ENCODE results near the gene DECR2. TPM values are rescaled to one million over a fixed set of nuclear protein-coding genes. Genes with fewer than 3 reads are reported as not detected.

Gene DECR2
- total RNA-seq, 4 donors from 2014 or later, result 10.6 to 106 (median 31.9) TPM

- DNase-seq, result no peak
- peak within 1 kb of the TSS; percentile 34 to 74 for H3K4me3 ChIP-seq
- no peaks in the 10 kb centered on the region for H3K9me3 ChIP-seq
- H3K27me3 ChIP-seq, result no peaks in the 10 kb centered on the region
- no peaks in the 10 kb centered on the region for H3K36me3 ChIP-seq
- intact Hi-C loops (cut with DNase I; ENCODE audit: low total_unique reads), result no loop called here
- H3K4me1 ChIP-seq, result peaks cover 2% of the 10 kb centered on the region in 2 donors
- peak within 1 kb of the TSS; percentile 89 to 91 for H3K27ac ChIP-seq
- TF ChIP-seq CTCF (IDR thresholded peaks at IDR 0.05) (peak in 1 of 4 experiments; percentile 17), POLR2A (IDR thresholded peaks at IDR 0.05) (peak in 1 of 2 donors; percentile 42)
Observed at GRCh38 chr16:397135-397661, 4.5 kb upstream of the DECR2 start, which contains the start of gene NME4. Gene NME4, plus strand, starts transcription at chr16:397199. Its CDS starts 24 bp downstream, at chr16:397223.

GRCh38 chr16:397736-398332, 3.9 kb upstream of the DECR2 start:
- intact Hi-C loops (cut with DNase I; ENCODE audit: low total_unique reads), result no loop called here

GRCh38 chr16:398561-399339, 2.9 kb upstream of the DECR2 start:
- Histone ChIP-seq H3K27me3 (no peaks in the 10 kb centered on the region), H3K27ac (peak overlapping the region in 1 of 2 donors; percentile 91), H3K4me3 (no peak overlapping the region), H3K36me3 (no peaks in the 10 kb centered on the region), H3K9me3 (no peaks in the 10 kb centered on the region), H3K4me1 (peaks cover 2% of the 10 kb centered on the region in 2 donors)
- intact Hi-C loops (cut with DNase I; ENCODE audit: low total_unique reads), result no loop called here
- no peak for DNase-seq
- TF ChIP-seq CTCF (IDR thresholded peaks at IDR 0.05) (no peak), POLR2A (IDR thresholded peaks at IDR 0.05) (no peak)

More at GRCh38 chr16:397736-398332, 3.9 kb upstream of the DECR2 start:
- Histone ChIP-seq H3K9me3 (no peaks in the 10 kb centered on the region), H3K27ac (peak overlapping the region; percentile 89 to 91), H3K36me3 (no peaks in the 10 kb centered on the region), H3K4me3 (peak overlapping the region; percentile 34 to 74), H3K4me1 (peaks cover 2% of the 10 kb centered on the region in 2 donors), H3K27me3 (no peaks in the 10 kb centered on the region)
- DNase-seq, result peak; percentile 70 to 73
- peak; percentile 23 to 58 (median 48) for TF ChIP-seq CTCF (IDR thresholded peaks at IDR 0.05)
- TF ChIP-seq POLR2A (IDR thresholded peaks at IDR 0.05), result no peak

- Histone ChIP-seq H3K9me3 (no peaks in the 10 kb centered on the region), H3K27me3 (no peaks in the 10 kb centered on the region), H3K4me3 (no peak overlapping the region), H3K4me1 (peaks cover 2% of the 10 kb centered on the region in 2 donors), H3K36me3 (no peaks in the 10 kb centered on the region), H3K27ac (no peak overlapping the region)
- intact Hi-C loops (cut with DNase I; ENCODE audit: low total_unique reads), result no loop called here
- TF ChIP-seq POLR2A (IDR thresholded peaks at IDR 0.05) (no peak), CTCF (IDR thresholded peaks at IDR 0.05) (no peak)
- no peak for DNase-seq
Observed at GRCh38 chr16:399340-400019, 2.2 kb upstream of the DECR2 start.

Data from uterus (tissue), 4 donors.